Measurements from ENCODE around the gene TBC1D9. TPM values are rescaled to one million over a fixed set of nuclear protein-coding genes. Genes with fewer than 3 reads are reported as not detected.
"Not testable (repeated sequence)": the region's sequence is repeated elsewhere in the genome, so short reads cannot be mapped to it uniquely, and the experiment has no call there.

TBC1D9 gene
- total RNA-seq, 1 donor from 2014 or later, result 25.5 TPM

DNA sequence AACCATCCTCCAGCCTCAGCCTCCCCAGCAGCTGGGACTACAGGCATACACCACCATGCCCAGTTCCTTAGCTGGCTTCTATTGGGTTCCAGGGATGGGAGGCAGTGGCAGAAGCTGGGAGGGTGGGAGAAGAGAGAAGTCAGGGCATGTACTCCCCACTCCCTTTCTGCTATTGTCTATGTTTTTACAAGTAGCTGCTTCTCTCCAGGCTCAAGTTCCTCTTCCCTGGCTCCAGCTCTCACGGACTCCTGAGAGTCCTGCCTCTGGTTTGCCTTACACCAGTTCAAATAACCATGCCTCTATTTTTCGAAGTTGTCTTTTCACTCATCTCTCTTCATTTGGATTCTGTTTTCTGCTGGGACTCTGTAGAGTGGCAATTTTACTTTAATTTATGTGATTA is 2.9 kb downstream of the TBC1D9 start:
- TF ChIP-seq, protein P1, sequence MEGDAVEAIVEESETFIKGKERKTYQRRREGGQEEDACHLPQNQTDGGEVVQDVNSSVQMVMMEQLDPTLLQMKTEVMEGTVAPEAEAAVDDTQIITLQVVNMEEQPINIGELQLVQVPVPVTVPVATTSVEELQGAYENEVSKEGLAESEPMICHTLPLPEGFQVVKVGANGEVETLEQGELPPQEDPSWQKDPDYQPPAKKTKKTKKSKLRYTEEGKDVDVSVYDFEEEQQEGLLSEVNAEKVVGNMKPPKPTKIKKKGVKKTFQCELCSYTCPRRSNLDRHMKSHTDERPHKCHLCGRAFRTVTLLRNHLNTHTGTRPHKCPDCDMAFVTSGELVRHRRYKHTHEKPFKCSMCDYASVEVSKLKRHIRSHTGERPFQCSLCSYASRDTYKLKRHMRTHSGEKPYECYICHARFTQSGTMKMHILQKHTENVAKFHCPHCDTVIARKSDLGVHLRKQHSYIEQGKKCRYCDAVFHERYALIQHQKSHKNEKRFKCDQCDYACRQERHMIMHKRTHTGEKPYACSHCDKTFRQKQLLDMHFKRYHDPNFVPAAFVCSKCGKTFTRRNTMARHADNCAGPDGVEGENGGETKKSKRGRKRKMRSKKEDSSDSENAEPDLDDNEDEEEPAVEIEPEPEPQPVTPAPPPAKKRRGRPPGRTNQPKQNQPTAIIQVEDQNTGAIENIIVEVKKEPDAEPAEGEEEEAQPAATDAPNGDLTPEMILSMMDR (IDR thresholded peaks at IDR 0.05), result no peak
- DNase-seq (ENCODE audit: low spot score in 2 of 2), result no peak
- intact Hi-C loops (cut with DNase I), result loop anchor here (10.0 kb wide), 2 partner anchors 379 to 1341 kb away; partner anchors contain the start of gene SCOC
- H3K27me3 ChIP-seq, result no peaks in the 10 kb centered on the region
- peaks cover 0 to 6% of the 10 kb centered on the region in 2 donors for H3K9me3 ChIP-seq
- peaks cover 0 to 8% of the 10 kb centered on the region in 2 donors for H3K4me1 ChIP-seq
- no peaks in the 10 kb centered on the region for H3K36me3 ChIP-seq
- H3K4me3 ChIP-seq, result no peak overlapping the region
- H3K27ac ChIP-seq, result no peak overlapping the region

DNA sequence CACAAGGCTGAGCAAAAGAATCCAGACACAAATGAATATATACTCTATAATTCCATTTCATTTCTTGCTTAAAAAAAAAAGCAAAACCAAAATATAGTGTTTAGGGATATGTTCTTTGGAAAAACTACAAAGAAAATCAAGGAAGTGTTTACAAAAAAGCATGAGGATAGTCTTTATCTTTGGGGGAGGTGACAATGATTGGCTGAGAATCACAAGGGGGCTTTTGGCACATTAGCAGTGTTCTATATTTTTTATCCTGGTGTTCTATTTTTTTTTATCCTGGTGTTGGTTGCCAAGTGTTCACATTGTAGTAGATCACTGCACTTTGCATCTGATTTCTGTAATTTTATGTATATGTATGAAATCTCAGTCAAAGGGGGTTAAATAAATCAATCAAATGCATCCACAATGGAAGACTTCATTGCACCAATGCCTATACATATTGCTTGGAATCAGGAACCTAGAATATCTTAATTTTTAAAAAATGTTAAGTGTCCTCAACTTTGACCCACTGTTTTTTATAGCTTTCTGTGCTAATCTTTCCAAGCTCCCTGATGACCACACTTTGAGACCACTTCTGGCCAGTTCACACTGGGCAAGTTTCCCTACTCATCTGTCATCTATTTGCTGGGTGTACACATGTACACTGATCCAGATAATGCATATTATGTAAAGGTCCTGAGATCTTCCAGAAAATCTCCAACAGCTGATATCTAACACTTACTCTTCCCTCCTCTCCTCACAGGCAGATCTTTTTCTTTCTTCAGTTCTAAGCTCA is 3.7 kb downstream of the TBC1D9 start:
- intact Hi-C loops (cut with DNase I), result loop anchor here (10.0 kb wide), 2 partner anchors 378 to 1342 kb away; partner anchors contain the start of gene SCOC
- Histone ChIP-seq H3K36me3 (no peaks in the 10 kb centered on the region), H3K27ac (no peak overlapping the region)

DNA sequence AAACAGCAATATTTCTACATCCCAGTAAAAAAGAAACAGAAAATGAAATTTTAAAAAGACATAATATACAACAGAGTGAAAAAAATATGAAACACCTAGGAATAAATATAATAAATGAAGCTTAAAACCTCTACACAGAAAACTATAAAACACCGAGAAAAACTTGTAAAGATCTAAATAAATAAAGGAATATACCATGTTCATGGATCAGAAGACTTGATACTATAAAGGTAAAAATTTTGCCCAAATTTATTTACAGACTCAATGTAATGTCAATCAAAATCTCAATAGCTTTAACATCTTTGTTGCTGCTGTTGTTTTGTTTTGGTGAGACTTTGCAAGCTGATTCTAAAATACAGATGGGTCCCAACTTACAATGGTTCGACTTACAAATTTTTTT is 5.7 kb downstream of the TBC1D9 start:
- H3K36me3 ChIP-seq, result no peaks in the 10 kb centered on the region
- H3K27me3 ChIP-seq, result no peaks in the 10 kb centered on the region
- no peak overlapping the region for H3K27ac ChIP-seq
- intact Hi-C loops (cut with DNase I), result loop anchor here (10.0 kb wide), 2 partner anchors 376 to 1344 kb away; partner anchors contain the start of gene SCOC
- TF ChIP-seq, protein P1 (IDR thresholded peaks at IDR 0.05), result no peak
- H3K4me1 ChIP-seq, result peaks cover 0 to 8% of the 10 kb centered on the region in 2 donors
- H3K9me3 ChIP-seq, result peaks cover 0 to 6% of the 10 kb centered on the region in 2 donors
- no peak overlapping the region for H3K4me3 ChIP-seq
- DNase-seq (ENCODE audit: low spot score in 2 of 2), result no peak

More for the DNA sequence above, 3.7 kb downstream of the TBC1D9 start:
- TF ChIP-seq, protein P1 (IDR thresholded peaks at IDR 0.05), result no peak
- Histone ChIP-seq H3K4me3 (no peak overlapping the region), H3K27me3 (no peaks in the 10 kb centered on the region), H3K9me3 (peaks cover 0 to 6% of the 10 kb centered on the region in 2 donors), H3K4me1 (peaks cover 0 to 8% of the 10 kb centered on the region in 2 donors)
- no peak for DNase-seq (ENCODE audit: low spot score in 2 of 2)

DNA sequence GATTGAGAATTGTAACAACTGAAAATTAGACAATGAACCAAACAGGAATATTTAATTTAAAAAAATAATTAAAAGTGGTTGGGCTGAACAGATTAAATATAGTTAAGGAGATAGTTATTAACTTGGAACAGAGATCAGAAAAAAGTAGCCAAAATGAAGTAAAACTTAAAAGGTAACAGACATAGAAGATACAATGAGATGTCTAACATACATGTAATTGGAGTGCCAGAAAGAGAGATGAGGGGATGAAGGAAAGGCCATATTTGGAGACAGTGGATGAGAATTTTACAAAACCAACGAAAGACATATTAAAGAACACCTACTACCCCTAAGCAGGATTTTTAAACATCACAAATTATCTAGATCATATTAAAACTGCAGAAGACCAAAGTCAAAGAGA is 8.0 kb downstream of the TBC1D9 start:
- no peak overlapping the region for H3K4me3 ChIP-seq
- no peaks in the 10 kb centered on the region for H3K4me1 ChIP-seq
- TF ChIP-seq, protein P1 (IDR thresholded peaks at IDR 0.05), result no peak
- H3K27ac ChIP-seq, result no peak overlapping the region
- H3K36me3 ChIP-seq, result no peaks in the 10 kb centered on the region
- no peak for DNase-seq (ENCODE audit: low spot score in 2 of 2)
- intact Hi-C loops (cut with DNase I), result no loop called here
- H3K27me3 ChIP-seq, result no peaks in the 10 kb centered on the region
- peaks cover 0 to 6% of the 10 kb centered on the region in 2 donors for H3K9me3 ChIP-seq

DNA sequence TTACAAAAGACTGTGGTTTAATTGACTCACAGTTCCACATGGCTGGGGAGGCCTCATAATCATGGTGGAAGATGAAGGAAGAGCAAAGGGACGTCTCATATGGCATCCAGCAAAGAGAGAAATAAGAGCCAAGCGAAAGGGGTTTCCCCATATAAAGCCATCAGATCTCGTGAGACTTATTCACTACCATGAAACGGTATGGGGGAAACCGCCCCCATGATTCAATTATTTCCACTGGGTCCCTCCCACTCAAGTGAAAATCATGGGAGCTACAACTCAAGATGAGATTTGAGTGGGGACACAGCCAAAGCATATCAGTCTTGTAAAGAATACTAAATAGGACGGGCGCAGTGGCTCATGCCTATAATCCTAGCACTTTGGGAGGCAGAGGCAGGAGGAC is 9.6 kb downstream of the TBC1D9 start:
- H3K36me3 ChIP-seq; intact Hi-C loops (cut with DNase I); H3K27me3 ChIP-seq; H3K4me1 ChIP-seq; H3K9me3 ChIP-seq; DNase-seq (ENCODE audit: low spot score in 2 of 2); H3K4me3 ChIP-seq; H3K27ac ChIP-seq: not testable (repeated sequence)

DNA sequence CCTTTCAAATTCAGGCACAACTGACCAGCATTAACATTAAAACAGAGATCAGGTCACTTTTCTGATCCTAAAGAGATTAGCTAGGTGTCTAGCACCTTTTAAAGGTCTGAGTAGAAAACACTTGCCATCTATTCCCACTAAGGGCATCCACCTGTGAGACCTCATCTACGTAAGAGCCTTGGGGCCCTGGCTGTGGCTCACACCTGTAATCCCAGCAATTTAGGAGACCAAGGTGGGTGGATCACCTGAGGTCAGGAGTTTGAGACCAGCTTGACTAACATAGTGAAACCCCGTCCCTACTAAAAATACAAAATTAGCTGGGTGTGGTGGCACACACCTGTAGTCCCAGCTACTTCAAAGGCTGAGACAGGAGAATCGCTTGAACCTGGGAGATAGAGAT is 11.8 kb downstream of the TBC1D9 start:
- TF ChIP-seq, protein P1 (IDR thresholded peaks at IDR 0.05), result no peak
- no peak for DNase-seq (ENCODE audit: low spot score in 2 of 2)
- Histone ChIP-seq H3K4me3 (no peak overlapping the region), H3K4me1 (no peaks in the 10 kb centered on the region), H3K9me3 (no peaks in the 10 kb centered on the region), H3K27ac (no peak overlapping the region), H3K27me3 (no peaks in the 10 kb centered on the region), H3K36me3 (no peaks in the 10 kb centered on the region)
- intact Hi-C loops (cut with DNase I), result no loop called here
